CD4-positive, alpha-beta T cell treated with Interleukin-12 subunit alpha and Interleukin-12 subunit beta, for 1 hour (primary cell): Measurements from ENCODE around the gene WDR4.
"Not testable (repeated sequence)": the region's sequence is repeated elsewhere in the genome, so short reads cannot be mapped to it uniquely, and the experiment has no call there.

Source experiments
- DNase-seq: peaks from one replicate; pipeline ENCODE4 v3.0.0-alpha.2; 2020

Gene WDR4

GRCh38 chr21:42837421-42838211 is 41.7 kb downstream of the WDR4 start:
- no peak for DNase-seq

GRCh38 chr21:42836767-42837301 is 42.5 kb downstream of the WDR4 start:
- no peak for DNase-seq

- DNase-seq, result no peak
Measured at GRCh38 chr21:42836402-42836666, 43.0 kb downstream of the WDR4 start.

GRCh38 chr21:42835611-42836401 is 43.5 kb downstream of the WDR4 start:
- DNase-seq, result no peak

- no peak for DNase-seq
Measured at GRCh38 chr21:42835211-42835610, 44.1 kb downstream of the WDR4 start.

GRCh38 chr21:42834726-42835191 is 44.6 kb downstream of the WDR4 start:
- no peak for DNase-seq

GRCh38 chr21:42833859-42834725 is 45.2 kb downstream of the WDR4 start:
- no peak for DNase-seq

GRCh38 chr21:42833439-42833815 is 45.9 kb downstream of the WDR4 start:
- DNase-seq, result peak; percentile 49

- not testable (repeated sequence) for DNase-seq
Measured at GRCh38 chr21:42832321-42832630, 47.1 kb downstream of the WDR4 start.

- DNase-seq, result no peak
Measured at GRCh38 chr21:42830456-42831455, 48.6 kb downstream of the WDR4 start.

- DNase-seq, result no peak
Measured at GRCh38 chr21:42829954-42830353, 49.4 kb downstream of the WDR4 start.

- no peak for DNase-seq
Measured at GRCh38 chr21:42829417-42829816, 49.9 kb downstream of the WDR4 start.

- DNase-seq, result no peak
Measured at GRCh38 chr21:42827588-42827987, 51.8 kb downstream of the WDR4 start.

GRCh38 chr21:42820616-42821465 is 58.5 kb downstream of the WDR4 start:
- no peak for DNase-seq

GRCh38 chr21:42819861-42820615 is 59.3 kb downstream of the WDR4 start:
- no peak for DNase-seq

GRCh38 chr21:42818328-42818749 is 61.0 kb downstream of the WDR4 start:
- peak; percentile 71 for DNase-seq

- DNase-seq, result no peak
Measured at GRCh38 chr21:42815217-42815616, 64.1 kb downstream of the WDR4 start.

GRCh38 chr21:42812528-42813241 is 66.7 kb downstream of the WDR4 start:
- not testable (repeated sequence) for DNase-seq

GRCh38 chr21:42811960-42812359 is 67.4 kb downstream of the WDR4 start:
- DNase-seq, result no peak
